NB4 (cell line): ENCODE measurements around the gene TMUB2.

Source experiments
- MYC ChIP-seq: IDR thresholded peaks from 2 replicates; pipeline ENCODE4 v1.6.1; 2011; ENCODE audit warnings: low read depth, low read length
- POLR2A ChIP-seq: IDR thresholded peaks from 2 replicates; pipeline ENCODE4 v1.6.1; 2011; ENCODE audit warnings: mild to moderate bottlenecking; ENCODE audit not compliant: insufficient read length; ENCODE audit errors: extremely low read depth
- TF ChIP-seq, protein P1 (sequence below): IDR thresholded peaks from one replicate; pipeline ENCODE4 v1.5.1; 2012; ENCODE audit warnings: low read depth, low read length
- TF ChIP-seq, protein P2 (sequence below): IDR thresholded peaks from 2 replicates; pipeline ENCODE4 v1.6.1; 2011; ENCODE audit warnings: low read depth, low read length

DNA sequence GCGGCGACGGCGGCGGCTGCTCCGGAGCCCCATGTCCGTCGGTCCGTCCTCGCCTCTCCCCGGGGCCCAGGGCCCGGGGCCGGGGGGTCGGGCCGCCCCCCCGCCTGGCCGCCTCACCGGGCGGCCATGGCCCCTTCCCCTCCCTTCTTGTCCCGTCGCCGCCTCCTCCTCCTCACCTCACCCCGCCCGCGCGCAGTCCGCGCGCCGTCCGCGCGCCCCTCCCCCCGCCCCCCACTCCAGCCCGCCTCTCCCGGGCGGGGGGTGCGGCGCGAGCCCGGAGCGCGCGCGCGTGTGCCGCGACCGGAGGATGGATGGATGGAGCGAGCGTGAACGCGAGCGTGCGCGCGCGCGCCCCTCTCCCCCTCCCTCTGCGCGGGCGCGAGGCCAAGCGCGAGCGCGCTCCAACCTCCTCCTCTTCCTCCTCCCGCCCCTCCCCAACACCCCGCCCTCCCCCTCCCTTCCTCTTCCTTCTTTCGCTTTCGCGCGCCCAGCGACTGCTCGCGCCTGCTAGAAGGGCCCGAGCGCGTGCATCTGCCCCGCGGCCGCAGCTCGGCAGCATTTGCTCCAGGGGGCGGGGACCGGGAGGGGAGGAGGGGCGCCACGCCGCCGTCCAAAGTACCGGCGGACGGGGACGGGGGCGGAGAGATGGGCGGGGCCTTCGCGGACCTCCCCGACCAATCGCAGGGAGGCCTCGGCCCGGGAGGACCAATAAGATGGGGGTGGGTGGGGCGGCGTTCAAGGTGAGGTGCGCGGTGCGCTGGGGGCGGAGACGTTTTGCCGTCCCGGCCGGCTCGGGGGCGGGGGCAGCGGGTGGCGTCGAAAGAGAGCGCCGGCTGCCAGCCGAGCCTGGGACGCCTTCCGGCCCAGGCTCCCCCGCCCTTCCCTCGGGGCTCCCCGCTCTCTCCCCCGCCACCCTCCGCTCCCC is 13.0 kb downstream of the TMUB2 start, which contains the start of gene ATXN7L3:
- TF ChIP-seq, protein P1, sequence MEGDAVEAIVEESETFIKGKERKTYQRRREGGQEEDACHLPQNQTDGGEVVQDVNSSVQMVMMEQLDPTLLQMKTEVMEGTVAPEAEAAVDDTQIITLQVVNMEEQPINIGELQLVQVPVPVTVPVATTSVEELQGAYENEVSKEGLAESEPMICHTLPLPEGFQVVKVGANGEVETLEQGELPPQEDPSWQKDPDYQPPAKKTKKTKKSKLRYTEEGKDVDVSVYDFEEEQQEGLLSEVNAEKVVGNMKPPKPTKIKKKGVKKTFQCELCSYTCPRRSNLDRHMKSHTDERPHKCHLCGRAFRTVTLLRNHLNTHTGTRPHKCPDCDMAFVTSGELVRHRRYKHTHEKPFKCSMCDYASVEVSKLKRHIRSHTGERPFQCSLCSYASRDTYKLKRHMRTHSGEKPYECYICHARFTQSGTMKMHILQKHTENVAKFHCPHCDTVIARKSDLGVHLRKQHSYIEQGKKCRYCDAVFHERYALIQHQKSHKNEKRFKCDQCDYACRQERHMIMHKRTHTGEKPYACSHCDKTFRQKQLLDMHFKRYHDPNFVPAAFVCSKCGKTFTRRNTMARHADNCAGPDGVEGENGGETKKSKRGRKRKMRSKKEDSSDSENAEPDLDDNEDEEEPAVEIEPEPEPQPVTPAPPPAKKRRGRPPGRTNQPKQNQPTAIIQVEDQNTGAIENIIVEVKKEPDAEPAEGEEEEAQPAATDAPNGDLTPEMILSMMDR, result no peak
- TF ChIP-seq, protein P2, sequence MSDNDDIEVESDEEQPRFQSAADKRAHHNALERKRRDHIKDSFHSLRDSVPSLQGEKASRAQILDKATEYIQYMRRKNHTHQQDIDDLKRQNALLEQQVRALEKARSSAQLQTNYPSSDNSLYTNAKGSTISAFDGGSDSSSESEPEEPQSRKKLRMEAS, result peak; percentile 57
- TF ChIP-seq POLR2A (no peak), MYC (peak; percentile 65)
